Measurements from ENCODE around the gene RUNX1.

DNA sequence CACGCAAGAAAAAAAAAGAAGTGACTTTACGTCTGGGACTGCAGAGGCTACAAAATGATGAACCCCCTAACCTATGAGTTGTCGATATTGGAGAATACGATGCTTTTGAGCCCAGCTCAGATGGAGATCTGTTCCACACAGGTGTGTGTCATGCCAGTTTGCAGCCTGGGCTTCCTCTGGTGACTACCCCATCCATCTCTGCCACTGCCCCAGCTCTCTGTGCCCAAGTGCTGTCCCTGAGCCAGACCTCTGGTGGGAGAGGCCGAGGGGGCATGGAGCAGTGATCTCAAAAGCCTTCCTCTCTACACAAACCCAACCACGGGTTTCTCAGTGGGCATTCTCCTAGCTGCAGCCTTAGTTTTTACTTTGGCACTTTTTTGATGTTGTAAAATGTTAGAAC is 239.3 kb downstream of the RUNX1 start:
- TF ChIP-seq GATA2 (IDR thresholded peaks at IDR 0.05; ENCODE audit: low read depth, low read length) = no peak
- no peak for TF ChIP-seq GATA3 (IDR thresholded peaks at IDR 0.05; ENCODE audit: low read depth, low read length)
